ENCODE measurements around the gene VIT.

VIT gene

DNA sequence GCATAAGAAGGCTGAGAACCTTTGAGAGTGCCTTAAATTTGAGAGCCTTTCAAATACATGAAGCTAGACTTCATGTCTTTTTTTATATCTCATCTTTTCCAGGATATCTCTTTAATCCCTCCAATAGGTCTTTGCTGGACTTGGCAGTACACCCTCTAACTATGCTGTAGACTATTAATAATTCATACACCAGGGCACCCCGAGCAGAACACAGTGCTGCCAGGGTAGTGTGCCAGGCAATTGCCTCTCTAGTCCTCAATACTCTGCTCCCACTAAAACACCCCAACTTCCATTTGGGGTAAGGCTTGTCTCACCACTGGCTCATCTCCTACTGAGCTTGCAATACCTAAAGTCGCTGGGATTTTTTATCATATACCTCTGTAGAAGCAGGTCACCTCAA is 80.8 kb downstream of the VIT start:
- Mint-ChIP-seq H3K27ac (no peak overlapping the region), H3K4me1 (ENCODE audit: low read depth) (peaks cover 6% of the 10 kb centered on the region), H3K27me3 (no peaks in the 10 kb centered on the region), H3K4me3 (no peak overlapping the region), H3K9me3 (no peaks in the 10 kb centered on the region), H3K36me3 (ENCODE audit: low read depth) (no peaks in the 10 kb centered on the region)
- intact Hi-C loops (cut with micrococcal nuclease), result no loop called here

DNA sequence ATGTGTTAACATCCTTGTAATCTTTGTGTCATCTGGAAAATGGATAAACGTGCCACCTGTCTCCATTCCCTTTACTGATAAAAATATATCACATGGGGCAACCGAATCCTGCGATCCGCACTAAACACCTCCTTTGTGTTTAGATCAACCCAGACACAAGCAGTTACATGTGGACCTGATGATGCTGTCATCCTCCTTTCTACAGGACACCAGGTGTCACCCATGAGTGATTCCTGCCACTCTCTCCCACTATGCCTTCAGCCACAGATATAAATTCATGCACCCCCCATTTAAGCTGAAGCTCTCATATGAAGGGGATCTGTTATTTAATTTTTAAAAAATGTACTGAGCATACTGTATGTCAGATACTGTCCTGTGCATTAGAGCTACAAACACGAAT is 81.3 kb downstream of the VIT start:
- Mint-ChIP-seq H3K4me3 (no peak overlapping the region), H3K27me3 (no peaks in the 10 kb centered on the region), H3K4me1 (ENCODE audit: low read depth) (peaks cover 12% of the 10 kb centered on the region), H3K9me3 (no peaks in the 10 kb centered on the region), H3K27ac (no peak overlapping the region), H3K36me3 (ENCODE audit: low read depth) (no peaks in the 10 kb centered on the region)
- intact Hi-C loops (cut with micrococcal nuclease), result no loop called here

DNA sequence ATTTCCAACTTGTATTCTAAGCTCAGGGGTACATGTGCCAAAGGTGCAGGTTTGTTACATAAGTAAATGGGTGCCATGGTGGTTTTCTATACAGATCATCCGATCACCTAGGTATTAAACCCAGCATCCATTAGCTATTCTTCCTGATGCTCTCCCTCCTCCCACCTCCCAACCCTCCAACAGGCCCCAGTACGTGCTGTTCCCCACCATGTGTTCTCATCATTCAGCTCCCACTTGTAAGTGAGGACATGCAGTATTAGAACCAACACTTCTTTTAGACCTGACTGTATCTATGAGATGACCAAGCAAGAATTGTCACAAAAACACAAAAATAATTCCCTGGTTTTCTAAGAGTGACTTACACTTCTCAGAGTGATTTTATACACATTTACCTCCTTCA is 83.0 kb downstream of the VIT start:
- H3K36me3 Mint-ChIP-seq (ENCODE audit: low read depth), result no peaks in the 10 kb centered on the region
- H3K9me3 Mint-ChIP-seq, result no peaks in the 10 kb centered on the region
- no peak overlapping the region for H3K4me3 Mint-ChIP-seq
- intact Hi-C loops (cut with micrococcal nuclease), result no loop called here
- H3K27me3 Mint-ChIP-seq, result no peaks in the 10 kb centered on the region
- no peak overlapping the region for H3K27ac Mint-ChIP-seq
- H3K4me1 Mint-ChIP-seq (ENCODE audit: low read depth), result peaks cover 13% of the 10 kb centered on the region

DNA sequence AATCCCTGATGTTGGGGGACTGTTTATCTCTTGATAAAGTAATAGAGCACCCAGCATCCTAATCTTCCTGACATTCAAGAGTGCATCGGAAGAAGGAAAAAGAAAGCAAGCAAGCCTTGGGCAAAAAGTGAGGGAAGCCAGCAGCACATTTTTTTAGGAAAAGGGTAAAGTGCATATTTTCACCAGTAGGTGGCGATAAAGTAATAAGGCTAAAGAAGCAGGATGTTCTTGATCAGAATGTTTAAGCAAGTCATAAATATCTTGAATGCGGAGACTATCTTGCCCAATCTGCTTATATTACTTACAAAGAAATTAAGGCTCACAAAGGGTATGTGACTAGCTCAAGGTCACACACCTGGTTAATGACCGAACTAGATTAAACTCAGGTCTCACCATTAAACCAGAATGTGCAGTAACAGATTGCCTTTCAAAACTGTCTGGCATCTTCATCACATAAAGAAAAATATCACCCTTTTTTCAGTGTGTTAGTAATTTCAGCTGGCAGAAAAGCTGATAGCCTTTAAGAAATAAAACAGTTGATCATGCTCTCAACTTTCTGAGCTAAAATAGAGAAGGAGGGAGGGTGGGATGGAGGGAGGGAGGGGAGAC is 83.8 kb downstream of the VIT start:
- Mint-ChIP-seq H3K4me1 (ENCODE audit: low read depth) (peaks cover 13% of the 10 kb centered on the region), H3K4me3 (no peak overlapping the region), H3K27ac (no peak overlapping the region), H3K9me3 (no peaks in the 10 kb centered on the region), H3K27me3 (no peaks in the 10 kb centered on the region), H3K36me3 (ENCODE audit: low read depth) (no peaks in the 10 kb centered on the region)
- intact Hi-C loops (cut with micrococcal nuclease), result loop anchor here (5.0 to 10.0 kb wide), 3 partner anchors 137 to 426 kb away; partner anchors contain the start of gene CRIM1

DNA sequence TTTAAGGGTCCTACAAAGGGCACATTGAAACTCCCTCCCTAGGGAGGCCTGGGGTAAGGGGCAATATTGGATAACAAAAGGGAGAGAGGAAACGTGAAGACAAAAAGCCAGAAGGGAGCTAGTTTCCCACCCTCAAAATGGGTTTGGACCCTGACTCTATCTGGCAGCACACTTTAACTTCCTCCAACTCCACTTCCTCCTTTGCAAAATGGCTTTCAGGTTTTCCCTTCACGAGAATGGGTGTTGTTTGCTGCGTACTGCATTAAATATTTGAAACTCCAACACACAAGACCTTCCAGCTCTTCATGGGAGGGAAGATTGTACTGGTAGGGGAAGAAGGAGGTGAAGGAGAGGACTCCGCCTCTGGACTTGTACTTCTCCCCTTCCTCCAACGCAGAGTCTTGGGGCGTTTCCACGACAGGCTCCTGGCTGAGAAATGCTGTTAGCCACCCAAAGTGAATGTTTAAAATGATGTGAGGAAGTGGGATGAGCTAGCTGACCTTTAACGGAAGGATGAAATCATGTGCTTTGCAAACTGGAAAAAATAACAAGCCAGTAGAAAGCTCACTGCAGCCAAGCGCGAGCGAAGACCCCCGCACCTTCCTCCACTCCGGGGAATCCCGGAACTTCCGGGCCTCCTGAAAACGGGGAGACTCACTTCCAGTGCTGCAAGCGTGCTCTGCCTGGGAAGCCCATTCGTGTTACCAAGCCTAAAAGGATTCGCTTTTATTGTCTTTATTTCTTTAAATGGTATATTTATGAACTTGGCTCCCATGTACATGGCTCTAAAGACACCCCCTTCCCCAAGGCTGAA is 85.6 kb downstream of the VIT start:
- intact Hi-C loops (cut with micrococcal nuclease), result loop anchor here (5.0 to 10.0 kb wide), 3 partner anchors 135 to 427 kb away; partner anchors contain the start of gene CRIM1
- Mint-ChIP-seq H3K27ac (peak overlapping the region; percentile 69), H3K27me3 (no peaks in the 10 kb centered on the region), H3K9me3 (no peaks in the 10 kb centered on the region), H3K4me1 (ENCODE audit: low read depth) (peaks cover 13% of the 10 kb centered on the region), H3K4me3 (peak overlapping the region; percentile 35), H3K36me3 (ENCODE audit: low read depth) (no peaks in the 10 kb centered on the region)

DNA sequence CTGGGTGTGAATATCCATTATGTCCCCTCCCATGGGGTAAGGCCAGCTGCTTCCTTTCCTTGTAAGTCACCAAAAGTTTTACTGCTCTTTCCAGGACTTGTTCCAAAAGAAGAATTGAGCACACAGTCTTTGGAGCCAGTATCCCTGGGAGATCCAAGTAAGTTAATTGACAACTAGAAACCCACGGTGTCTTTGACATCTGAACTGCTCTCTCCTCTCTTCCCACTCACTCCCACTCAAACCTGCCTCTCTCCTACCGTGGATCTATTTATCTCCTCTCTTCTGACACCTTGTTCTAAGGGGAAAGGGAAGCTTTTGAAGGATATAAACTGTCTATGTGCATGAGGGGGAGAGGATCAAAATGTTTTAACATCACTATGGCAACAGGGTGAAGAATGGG is 86.7 kb downstream of the VIT start:
- H3K27ac Mint-ChIP-seq, result no peak overlapping the region
- intact Hi-C loops (cut with micrococcal nuclease), result loop anchor here (5.0 to 10.0 kb wide), 3 partner anchors 134 to 428 kb away; partner anchors contain the start of gene CRIM1
- H3K4me1 Mint-ChIP-seq (ENCODE audit: low read depth), result peaks cover 13% of the 10 kb centered on the region
- no peaks in the 10 kb centered on the region for H3K9me3 Mint-ChIP-seq
- no peaks in the 10 kb centered on the region for H3K27me3 Mint-ChIP-seq
- H3K36me3 Mint-ChIP-seq (ENCODE audit: low read depth), result no peaks in the 10 kb centered on the region
- H3K4me3 Mint-ChIP-seq, result no peak overlapping the region

DNA sequence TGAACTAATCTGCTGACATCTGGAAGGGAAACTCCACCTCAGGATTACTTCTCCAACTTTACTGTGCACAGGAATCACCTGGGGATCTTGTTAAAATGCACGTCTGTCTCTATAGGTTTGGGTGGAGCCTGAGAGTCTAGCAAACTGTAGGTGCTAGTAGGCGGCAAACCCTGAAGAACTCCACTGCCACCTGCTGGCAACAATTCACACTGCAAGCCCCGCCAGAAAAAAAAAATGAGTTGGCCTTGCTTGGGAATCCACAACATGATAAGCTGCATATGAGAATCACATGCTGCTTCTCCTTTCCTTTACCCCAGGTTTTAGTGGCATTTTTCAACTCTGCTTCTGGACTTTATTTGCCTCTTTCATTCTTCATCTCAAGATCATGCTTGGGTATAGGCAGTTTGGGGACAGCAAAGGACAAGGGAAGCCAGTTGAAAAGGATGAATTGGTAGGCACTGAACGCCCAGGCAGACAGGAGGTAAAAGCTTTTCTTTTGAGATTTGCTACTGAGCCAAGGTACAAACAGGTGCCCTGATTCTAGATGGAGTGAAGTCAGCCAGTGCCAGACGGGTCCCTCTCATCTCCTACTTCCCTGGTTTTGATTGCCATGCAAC is 88.8 kb downstream of the VIT start:
- no peaks in the 10 kb centered on the region for H3K27me3 Mint-ChIP-seq
- intact Hi-C loops (cut with micrococcal nuclease), result loop anchor here (10.0 kb wide), 1 partner anchor 430 kb away; the partner anchor contains the start of gene CRIM1

DNA sequence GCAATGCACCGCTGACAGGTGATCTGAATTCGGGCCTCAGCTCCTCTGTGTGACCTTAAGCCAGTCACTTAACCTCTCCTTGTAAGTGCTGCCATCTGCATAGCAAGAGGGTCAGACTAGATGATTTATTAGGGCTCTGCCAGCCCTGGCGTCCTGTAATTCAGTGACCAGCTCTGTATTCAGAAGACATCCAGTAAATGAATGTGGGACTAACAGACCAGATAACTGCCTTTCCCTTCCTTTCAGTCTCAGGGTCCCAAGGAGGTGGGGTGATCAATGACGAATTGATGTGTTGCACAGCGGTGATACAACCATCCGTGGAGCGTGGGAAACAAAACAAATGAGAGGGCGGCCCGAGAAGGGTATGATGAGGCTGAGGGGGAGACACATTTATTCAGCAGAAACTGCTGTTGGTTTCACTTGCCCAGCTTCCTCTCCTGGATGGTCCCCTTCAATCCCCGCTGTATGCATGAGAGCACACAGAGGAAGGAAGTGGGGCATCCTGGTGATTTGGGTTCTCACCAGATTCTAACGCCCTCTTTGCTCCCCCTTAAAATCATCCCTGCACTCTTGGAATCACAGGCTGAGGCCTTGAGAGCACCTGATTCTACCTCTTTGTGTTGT is 92.8 kb downstream of the VIT start:
- Mint-ChIP-seq H3K36me3 (ENCODE audit: low read depth) (no peaks in the 10 kb centered on the region), H3K4me3 (no peak overlapping the region), H3K27ac (no peak overlapping the region), H3K27me3 (no peaks in the 10 kb centered on the region), H3K9me3 (no peaks in the 10 kb centered on the region), H3K4me1 (ENCODE audit: low read depth) (peaks cover 5% of the 10 kb centered on the region)
- intact Hi-C loops (cut with micrococcal nuclease), result loop anchor here (10.0 kb wide), 1 partner anchor 434 kb away; the partner anchor contains the start of gene CRIM1

More for the DNA sequence above, 88.8 kb downstream of the VIT start:
- Mint-ChIP-seq H3K4me1 (ENCODE audit: low read depth) (peaks cover 18% of the 10 kb centered on the region), H3K36me3 (ENCODE audit: low read depth) (no peaks in the 10 kb centered on the region), H3K9me3 (no peaks in the 10 kb centered on the region), H3K4me3 (no peak overlapping the region), H3K27ac (no peak overlapping the region)

DNA sequence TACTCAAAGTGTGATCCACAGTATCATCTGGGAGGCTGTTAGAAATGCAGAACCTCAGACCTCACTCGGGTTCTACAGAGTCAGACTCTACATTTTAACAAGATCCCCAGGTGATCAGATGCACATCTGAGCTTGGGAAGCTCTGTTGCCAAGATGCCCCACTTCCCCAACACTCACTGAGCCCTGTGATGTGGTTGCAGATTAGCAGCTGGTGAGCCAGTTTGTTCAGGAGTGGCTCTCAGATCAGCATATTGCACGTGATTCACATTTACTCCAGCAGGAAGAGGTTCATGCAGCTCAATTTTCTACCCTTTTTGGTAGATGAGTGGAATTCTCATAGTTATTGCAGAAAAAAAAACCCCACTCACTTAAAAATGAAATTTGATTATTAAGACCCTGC is 96.4 kb downstream of the VIT start:
- no peak overlapping the region for H3K27ac Mint-ChIP-seq
- no peaks in the 10 kb centered on the region for H3K36me3 Mint-ChIP-seq (ENCODE audit: low read depth)
- no peaks in the 10 kb centered on the region for H3K9me3 Mint-ChIP-seq
- H3K27me3 Mint-ChIP-seq, result no peaks in the 10 kb centered on the region
- H3K4me3 Mint-ChIP-seq, result no peak overlapping the region
- intact Hi-C loops (cut with micrococcal nuclease), result no loop called here
- peaks cover 5% of the 10 kb centered on the region for H3K4me1 Mint-ChIP-seq (ENCODE audit: low read depth)

DNA sequence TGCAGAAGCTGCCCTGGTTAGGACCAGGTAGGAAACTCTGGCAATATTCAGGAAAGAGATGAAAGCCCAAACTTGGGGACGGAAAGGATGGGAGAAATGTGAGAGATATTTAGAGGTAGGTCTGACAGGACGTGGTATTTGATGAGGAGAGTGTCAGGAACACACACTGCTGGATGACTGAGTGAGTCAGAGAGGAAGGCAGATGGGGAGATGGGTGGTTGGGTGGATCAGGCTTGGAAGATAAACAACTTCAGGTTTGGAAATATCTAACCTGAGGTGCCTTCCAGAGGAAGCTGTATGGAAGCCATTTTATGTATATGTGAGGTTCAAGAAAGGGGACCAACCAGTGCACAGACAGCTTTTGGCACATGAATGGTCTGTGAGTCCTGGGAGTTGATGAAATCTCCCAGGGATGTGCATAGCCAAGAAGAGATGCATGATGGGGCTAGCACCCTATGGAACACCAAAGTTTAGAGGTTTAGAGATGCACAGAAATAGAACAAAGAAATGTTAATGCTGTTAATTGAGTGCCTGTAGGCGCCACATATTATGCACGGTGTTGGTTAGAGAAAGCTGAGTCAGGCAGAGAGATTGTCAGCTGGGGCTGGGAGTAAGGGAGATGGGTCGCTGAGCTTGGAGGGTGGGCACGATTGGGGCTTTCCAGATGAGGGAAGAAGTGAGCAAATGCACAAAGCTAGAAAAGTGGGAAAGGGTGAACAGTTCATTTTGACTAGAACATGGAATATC is 101.0 kb downstream of the VIT start:
- Mint-ChIP-seq H3K9me3 (no peaks in the 10 kb centered on the region), H3K27me3 (no peaks in the 10 kb centered on the region), H3K4me3 (no peak overlapping the region), H3K36me3 (ENCODE audit: low read depth) (no peaks in the 10 kb centered on the region), H3K4me1 (ENCODE audit: low read depth) (no peaks in the 10 kb centered on the region), H3K27ac (no peak overlapping the region)
- intact Hi-C loops (cut with micrococcal nuclease), result no loop called here

DNA sequence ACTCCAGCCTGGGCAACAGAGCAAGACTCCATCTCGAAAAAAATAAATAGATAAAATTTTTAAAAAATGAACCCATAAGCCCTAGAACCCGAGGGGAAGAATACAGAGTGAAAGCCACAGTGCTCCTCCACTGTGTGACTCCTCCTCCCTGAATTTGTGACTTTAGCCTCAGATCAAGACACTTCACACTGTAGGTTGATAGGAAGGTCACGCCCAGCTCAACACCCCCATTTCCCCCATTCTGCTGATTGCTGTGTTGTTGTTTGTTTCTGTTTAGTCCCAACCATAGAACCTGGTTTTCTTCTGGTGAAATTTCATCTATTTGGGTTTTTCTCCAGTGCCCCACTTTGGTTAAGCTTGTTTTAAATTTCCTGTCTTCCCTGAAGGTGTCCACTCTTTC is 102.2 kb downstream of the VIT start:
- intact Hi-C loops (cut with micrococcal nuclease), result no loop called here
- H3K4me3 Mint-ChIP-seq, result no peak overlapping the region
- H3K4me1 Mint-ChIP-seq (ENCODE audit: low read depth), result no peaks in the 10 kb centered on the region
- peaks cover 1% of the 10 kb centered on the region for H3K27me3 Mint-ChIP-seq
- no peaks in the 10 kb centered on the region for H3K36me3 Mint-ChIP-seq (ENCODE audit: low read depth)
- H3K9me3 Mint-ChIP-seq, result no peaks in the 10 kb centered on the region
- H3K27ac Mint-ChIP-seq, result no peak overlapping the region

DNA sequence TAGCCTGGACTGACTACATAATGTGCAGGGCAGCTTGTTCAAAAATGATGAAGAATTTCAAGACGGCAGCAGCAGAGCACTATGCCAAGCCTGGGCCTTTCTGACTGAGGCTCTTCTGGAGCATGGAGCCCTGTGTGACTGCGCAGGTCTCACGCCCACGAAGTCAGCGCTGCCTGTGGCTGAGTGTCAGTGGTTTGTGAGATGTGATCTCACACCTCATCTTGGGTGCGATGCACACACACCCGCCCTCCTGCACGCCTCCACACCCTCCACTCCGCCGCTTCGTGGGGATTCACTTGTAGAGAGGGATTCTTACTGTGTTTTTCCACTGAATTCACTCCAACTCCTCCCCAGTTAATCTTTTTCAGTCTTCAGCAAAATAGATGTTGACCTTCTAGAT is 103.9 kb downstream of the VIT start:
- Mint-ChIP-seq H3K9me3 (no peaks in the 10 kb centered on the region), H3K36me3 (ENCODE audit: low read depth) (no peaks in the 10 kb centered on the region), H3K4me1 (ENCODE audit: low read depth) (no peaks in the 10 kb centered on the region), H3K27me3 (peaks cover 1% of the 10 kb centered on the region), H3K4me3 (no peak overlapping the region), H3K27ac (no peak overlapping the region)
- intact Hi-C loops (cut with micrococcal nuclease), result no loop called here

DNA sequence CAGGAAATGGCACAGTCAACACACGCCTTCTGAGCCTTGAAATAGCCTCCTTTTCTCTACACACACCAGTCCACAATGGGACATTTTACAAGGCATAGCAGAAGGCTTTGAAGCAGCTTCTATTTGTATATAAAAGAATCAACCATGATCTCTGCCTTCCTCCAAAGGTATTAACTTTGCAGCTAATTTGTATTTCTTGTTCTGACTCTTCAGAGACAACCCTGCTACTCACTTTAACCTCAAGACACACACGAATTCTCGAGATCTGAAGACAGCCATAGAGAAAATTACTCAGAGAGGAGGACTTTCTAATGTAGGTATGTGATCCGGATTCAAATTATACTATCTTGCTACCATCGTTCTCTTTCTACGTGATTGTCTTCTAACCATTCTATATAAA is 104.6 kb downstream of the VIT start:
- no peaks in the 10 kb centered on the region for H3K4me1 Mint-ChIP-seq (ENCODE audit: low read depth)
- intact Hi-C loops (cut with micrococcal nuclease), result no loop called here
- no peaks in the 10 kb centered on the region for H3K36me3 Mint-ChIP-seq (ENCODE audit: low read depth)
- no peaks in the 10 kb centered on the region for H3K9me3 Mint-ChIP-seq
- no peak overlapping the region for H3K4me3 Mint-ChIP-seq
- peaks cover 1% of the 10 kb centered on the region for H3K27me3 Mint-ChIP-seq
- H3K27ac Mint-ChIP-seq, result no peak overlapping the region
